SK-N-MC (cell line): ENCODE measurements around the gene CIB2.

ENCODE experiments used
- DNase-seq: peaks from one replicate; pipeline ENCODE4 v3.0.0-alpha.2; 2011; ENCODE audit warnings: low read depth, low spot score
- H3K27ac ChIP-seq: fragments of 200-600 bp; sonication (generic); 2 replicates; pipeline ENCODE4 v1.5.1; 2016; ENCODE audit warnings: mixed run types
- H3K36me3 ChIP-seq: fragments of 200-600 bp; sonication (generic); 2 replicates; pipeline ENCODE4 v1.6.1; 2017; ENCODE audit warnings: antibody characterized with exemption, low read length, mixed read lengths; ENCODE audit not compliant: insufficient read depth
- H3K4me3 ChIP-seq: fragments of 200-600 bp; sonication (generic); 2 replicates; pipeline ENCODE4 v1.5.1; 2016
- H3K9ac ChIP-seq: fragments of 200-600 bp; sonication (generic); 2 replicates; pipeline ENCODE4 v1.8.0; 2017; ENCODE audit warnings: mixed run types, mixed read lengths; ENCODE audit not compliant: insufficient read length
- H3K9me3 ChIP-seq: fragments of 200-600 bp; sonication (generic); 2 replicates; pipeline ENCODE4 v1.6.1; 2017; ENCODE audit warnings: low read depth, mild to moderate bottlenecking, antibody characterized with exemption, low read length, moderate library complexity, mixed read lengths
- EZH2 ChIP-seq: fragments of 200-600 bp; sonication (generic); IDR thresholded peaks from one replicate; pipeline ENCODE4 v1.6.1; 2017; ENCODE audit warnings: antibody characterized with exemption
- FOXP2 ChIP-seq: optimal IDR thresholded peaks from 2 replicates; pipeline ENCODE3; 2011; ENCODE audit warnings: mild to moderate bottlenecking, moderate library complexity; ENCODE audit not compliant: insufficient read depth; ENCODE audit errors: extremely low read length, control extremely low read depth
- POLR2AphosphoS5 ChIP-seq: IDR thresholded peaks from 2 replicates; pipeline ENCODE4 v1.6.1; 2012; ENCODE audit warnings: mild to moderate bottlenecking, low read depth, low read length, borderline replicate concordance

CIB2 gene

GRCh38 chr15:78101423-78102105 is 29.7 kb downstream of the CIB2 start:
- Histone ChIP-seq H3K36me3 (no peaks in the 10 kb centered on the region), H3K9me3 (no peaks in the 10 kb centered on the region), H3K27ac (no peak overlapping the region), H3K4me3 (no peak overlapping the region), H3K9ac (no peak overlapping the region)
- no peak for TF ChIP-seq POLR2AphosphoS5
- TF ChIP-seq EZH2: no peak
- TF ChIP-seq FOXP2: no peak
- DNase-seq: no peak

GRCh38 chr15:78100886-78101285 is 30.4 kb downstream of the CIB2 start:
- Histone ChIP-seq H3K9me3 (no peaks in the 10 kb centered on the region), H3K9ac (no peak overlapping the region), H3K4me3 (no peak overlapping the region), H3K27ac (no peak overlapping the region), H3K36me3 (no peaks in the 10 kb centered on the region)
- TF ChIP-seq EZH2 (no peak), POLR2AphosphoS5 (no peak), FOXP2 (no peak)
- no peak for DNase-seq

DNA sequence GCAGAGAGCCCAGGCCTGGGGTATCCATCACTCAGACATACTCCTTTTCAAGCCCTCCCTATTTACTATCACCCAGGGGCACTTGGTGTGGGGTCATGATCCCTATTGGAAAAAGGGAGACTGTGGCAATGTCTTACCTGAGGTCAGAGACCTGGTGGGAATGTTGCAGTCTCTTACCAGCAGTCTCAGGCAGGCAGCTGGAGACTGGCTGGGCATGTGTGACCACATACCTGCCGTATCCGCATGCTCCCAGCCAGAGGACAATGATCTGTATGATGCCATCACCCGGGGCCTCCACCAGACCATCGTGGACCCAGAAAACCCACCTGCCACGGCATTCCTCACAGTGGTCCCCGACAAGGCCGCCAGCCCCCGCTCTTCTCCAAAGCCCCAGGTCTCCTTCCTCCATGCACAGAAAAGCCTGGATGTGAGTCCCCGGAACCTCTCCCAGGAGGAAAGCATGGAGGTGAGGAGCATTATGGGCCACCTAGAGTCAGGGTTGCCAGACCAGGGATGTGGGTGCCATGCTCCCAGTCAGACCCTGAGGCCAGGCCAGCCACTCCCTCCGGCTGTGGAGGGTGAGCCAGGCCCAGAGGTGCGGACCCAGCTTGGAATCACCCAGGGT is 33.0 kb downstream of the CIB2 start:
- no peak overlapping the region for H3K9ac ChIP-seq
- H3K36me3 ChIP-seq: no peaks in the 10 kb centered on the region
- H3K27ac ChIP-seq: no peak overlapping the region
- no peak for TF ChIP-seq FOXP2
- TF ChIP-seq EZH2: no peak
- no peak for DNase-seq
- H3K4me3 ChIP-seq: no peak overlapping the region
- no peaks in the 10 kb centered on the region for H3K9me3 ChIP-seq

DNA sequence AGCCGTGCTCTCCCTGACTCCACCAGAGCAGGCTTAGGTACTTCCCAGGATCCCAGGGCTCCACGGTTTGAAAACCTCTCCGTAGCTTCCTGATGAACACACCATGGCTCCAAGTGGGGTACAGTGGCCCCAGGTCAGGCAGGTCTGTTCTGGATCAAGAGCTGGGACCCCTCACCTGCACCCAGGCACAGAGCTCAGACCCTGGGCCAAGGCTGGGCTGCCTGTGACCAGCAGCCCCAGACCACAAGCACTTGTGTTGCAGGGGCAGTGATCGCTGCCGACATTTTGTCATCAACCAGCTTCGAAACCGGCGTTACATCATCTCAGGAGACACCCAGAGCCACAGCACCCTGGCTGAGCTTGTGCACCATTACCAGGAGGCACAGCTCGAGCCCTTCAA is 33.6 kb downstream of the CIB2 start:
- no peaks in the 10 kb centered on the region for H3K36me3 ChIP-seq
- H3K9me3 ChIP-seq: no peaks in the 10 kb centered on the region
- no peak for TF ChIP-seq EZH2
- TF ChIP-seq FOXP2: no peak
- no peak for TF ChIP-seq POLR2AphosphoS5
- no peak for DNase-seq
- H3K4me3 ChIP-seq: no peak overlapping the region
- H3K27ac ChIP-seq: no peak overlapping the region
- no peak overlapping the region for H3K9ac ChIP-seq

DNA sequence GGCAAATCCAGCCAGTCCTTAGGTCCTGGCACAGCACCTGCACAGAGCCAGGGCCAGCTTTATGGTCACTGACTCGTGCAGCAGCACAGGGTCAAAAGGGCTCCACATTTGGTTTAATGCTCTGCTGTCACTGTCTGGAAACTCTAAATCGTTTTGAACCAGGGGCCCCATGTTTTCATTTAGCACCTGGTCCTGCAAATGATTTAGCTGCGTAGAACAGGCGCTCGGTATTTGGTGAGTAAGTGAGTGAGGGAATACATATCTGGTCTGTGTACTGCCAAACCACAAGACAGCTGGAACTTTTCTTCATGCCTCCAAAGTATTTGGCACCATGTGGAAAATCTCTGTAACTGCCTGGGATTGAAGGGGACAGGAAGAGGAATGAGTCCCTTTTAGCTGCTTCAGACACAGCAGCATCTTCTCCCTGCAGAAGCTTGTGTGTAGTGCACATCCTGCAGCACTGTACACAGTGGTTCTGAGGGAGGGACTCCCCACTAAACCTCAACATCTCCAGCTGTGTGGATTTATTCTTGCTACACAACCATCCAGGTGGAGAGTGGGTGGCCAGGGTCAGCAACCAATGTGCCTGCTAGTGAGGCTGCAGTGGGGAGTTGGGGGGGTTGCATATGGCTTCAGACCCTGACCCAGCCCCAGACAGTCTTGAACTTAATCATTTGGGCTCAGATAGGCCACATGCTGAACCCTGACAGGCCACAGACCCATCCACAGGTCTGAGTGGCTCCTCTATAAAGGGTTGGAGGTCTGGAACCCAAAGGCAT is 37.8 kb downstream of the CIB2 start:
- H3K9me3 ChIP-seq: no peaks in the 10 kb centered on the region
- no peak for TF ChIP-seq FOXP2
- no peak for TF ChIP-seq POLR2AphosphoS5
- no peak for TF ChIP-seq EZH2
- H3K9ac ChIP-seq: no peak overlapping the region
- no peak overlapping the region for H3K4me3 ChIP-seq
- H3K27ac ChIP-seq: peak overlapping the region; percentile 26; the same call in 1 of the 2 replicates
- DNase-seq: no peak
- no peaks in the 10 kb centered on the region for H3K36me3 ChIP-seq

DNA sequence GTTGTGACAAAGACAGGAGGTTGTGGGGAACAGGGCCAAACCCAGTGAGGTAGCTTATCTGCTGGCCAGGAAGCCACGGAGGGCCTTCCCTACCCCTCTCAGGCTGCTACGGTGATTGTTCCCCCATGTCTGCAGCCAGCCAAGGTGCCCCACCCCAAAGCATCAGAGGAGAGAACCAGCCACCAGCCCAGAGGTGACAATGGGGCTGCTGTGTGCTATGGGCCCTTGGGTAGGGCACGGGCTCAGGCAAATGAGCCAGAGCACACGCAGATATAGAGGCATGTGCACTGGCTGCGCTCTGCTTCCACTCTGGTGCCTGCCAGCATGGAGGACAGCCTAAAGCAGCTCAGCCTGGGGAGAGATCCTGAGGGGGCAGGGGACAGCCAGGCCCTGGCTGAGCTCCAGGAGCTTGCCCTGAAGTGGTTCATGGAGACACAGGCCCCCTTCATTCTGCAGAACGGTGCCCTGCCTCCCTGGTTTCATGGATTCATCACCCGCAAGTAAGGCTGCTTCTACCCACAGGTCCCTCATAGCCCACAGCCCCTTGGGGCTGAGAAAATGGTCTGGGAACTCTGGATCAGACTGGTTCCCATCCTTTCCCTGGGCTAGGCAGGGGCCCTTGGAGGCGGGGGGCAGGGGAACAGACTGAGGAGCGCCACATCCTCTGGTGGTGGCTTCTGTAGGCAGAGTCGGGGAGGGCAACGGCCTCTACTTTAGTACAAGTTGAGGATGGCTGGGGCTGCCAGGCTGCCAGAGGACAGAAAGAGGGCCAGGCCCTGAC is 38.8 kb downstream of the CIB2 start, which contains the start of gene SH2D7:
Gene SH2D7, plus strand, starts transcription at position 301 of the 781 bp plus-strand sequence. Its CDS starts 24 bp downstream, at position 325.
- H3K9ac ChIP-seq: no peak within 1 kb of the TSS
- H3K36me3 ChIP-seq: no peaks in the 10 kb centered on the region
- H3K27ac ChIP-seq: peak within 1 kb of the TSS; percentile 26; the same call in 1 of the 2 replicates
- no peaks in the 10 kb centered on the region for H3K9me3 ChIP-seq
- no peak within 1 kb of the TSS for H3K4me3 ChIP-seq
- DNase-seq: no peak
- TF ChIP-seq POLR2AphosphoS5 (no peak), FOXP2 (no peak), EZH2 (no peak)

DNA sequence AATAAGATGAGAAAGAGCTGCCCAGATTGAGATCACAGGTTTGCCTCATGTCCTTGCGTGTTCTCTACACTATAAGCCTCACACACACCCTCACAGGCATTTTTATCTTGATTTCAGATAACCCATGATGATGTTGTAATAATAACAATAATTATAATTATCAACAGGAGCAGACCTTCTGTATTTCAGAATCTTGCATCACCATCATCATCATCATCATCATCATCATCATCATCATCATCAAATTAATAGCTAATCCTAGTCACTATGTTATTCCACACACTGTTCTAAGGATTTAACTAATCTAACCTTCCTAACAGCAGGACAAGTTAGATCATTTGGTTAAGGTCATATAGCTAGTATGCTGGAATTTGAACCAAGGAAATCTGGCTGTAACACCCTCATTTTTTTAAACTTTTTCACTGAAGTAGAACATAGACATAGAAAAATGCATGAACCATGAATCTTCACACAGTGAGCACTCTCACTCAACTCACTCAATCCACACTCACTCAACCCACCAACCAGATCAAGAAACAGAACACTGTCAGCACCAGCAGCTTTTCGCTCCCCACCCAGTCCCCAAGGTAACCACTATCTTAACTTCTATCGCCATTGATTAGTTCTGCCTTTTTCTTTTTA is 40.7 kb downstream of the CIB2 start:
- no peaks in the 10 kb centered on the region for H3K9me3 ChIP-seq
- H3K4me3 ChIP-seq: no peak overlapping the region
- H3K36me3 ChIP-seq: no peaks in the 10 kb centered on the region
- H3K9ac ChIP-seq: no peak overlapping the region
- H3K27ac ChIP-seq: no peak overlapping the region
- no peak for DNase-seq
- TF ChIP-seq POLR2AphosphoS5 (no peak), EZH2 (no peak), FOXP2 (no peak)
